ENCODE measurements around the gene HNF1A. TPM values are rescaled to one million over a fixed set of nuclear protein-coding genes. Genes with fewer than 3 reads are reported as not detected.
A peak's percentile ranks its signal among the peaks of the same experiment; 100 is the strongest.

HNF1A gene
- total and polyA plus RNA-seq, 2 of the 13 experiments (the other 11 are each of a cell fraction or from before 2014, with no cell fraction given) = 13.4 to 34.7 TPM

DNA sequence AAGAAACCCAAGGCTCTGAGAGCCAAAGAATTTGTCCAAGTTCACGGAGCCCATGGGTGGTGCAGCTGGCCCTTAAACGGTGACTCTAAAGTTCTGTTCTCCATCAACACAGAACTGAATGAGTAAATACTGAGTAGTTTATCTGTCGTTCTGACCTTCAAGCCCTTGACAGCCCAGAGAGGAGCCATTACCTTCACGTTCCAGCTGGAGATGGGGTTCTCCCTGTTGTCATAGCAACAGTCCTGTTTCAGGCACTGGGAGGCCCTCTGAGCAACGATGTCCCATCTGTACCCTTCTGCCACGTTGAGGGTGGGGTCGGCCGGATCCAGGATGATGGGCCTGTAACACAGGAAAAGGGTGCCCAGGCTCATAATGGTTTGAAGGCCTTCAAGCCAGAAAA lies 45.5 kb downstream of the HNF1A start (continued):
- TF ChIP-seq, protein P1, sequence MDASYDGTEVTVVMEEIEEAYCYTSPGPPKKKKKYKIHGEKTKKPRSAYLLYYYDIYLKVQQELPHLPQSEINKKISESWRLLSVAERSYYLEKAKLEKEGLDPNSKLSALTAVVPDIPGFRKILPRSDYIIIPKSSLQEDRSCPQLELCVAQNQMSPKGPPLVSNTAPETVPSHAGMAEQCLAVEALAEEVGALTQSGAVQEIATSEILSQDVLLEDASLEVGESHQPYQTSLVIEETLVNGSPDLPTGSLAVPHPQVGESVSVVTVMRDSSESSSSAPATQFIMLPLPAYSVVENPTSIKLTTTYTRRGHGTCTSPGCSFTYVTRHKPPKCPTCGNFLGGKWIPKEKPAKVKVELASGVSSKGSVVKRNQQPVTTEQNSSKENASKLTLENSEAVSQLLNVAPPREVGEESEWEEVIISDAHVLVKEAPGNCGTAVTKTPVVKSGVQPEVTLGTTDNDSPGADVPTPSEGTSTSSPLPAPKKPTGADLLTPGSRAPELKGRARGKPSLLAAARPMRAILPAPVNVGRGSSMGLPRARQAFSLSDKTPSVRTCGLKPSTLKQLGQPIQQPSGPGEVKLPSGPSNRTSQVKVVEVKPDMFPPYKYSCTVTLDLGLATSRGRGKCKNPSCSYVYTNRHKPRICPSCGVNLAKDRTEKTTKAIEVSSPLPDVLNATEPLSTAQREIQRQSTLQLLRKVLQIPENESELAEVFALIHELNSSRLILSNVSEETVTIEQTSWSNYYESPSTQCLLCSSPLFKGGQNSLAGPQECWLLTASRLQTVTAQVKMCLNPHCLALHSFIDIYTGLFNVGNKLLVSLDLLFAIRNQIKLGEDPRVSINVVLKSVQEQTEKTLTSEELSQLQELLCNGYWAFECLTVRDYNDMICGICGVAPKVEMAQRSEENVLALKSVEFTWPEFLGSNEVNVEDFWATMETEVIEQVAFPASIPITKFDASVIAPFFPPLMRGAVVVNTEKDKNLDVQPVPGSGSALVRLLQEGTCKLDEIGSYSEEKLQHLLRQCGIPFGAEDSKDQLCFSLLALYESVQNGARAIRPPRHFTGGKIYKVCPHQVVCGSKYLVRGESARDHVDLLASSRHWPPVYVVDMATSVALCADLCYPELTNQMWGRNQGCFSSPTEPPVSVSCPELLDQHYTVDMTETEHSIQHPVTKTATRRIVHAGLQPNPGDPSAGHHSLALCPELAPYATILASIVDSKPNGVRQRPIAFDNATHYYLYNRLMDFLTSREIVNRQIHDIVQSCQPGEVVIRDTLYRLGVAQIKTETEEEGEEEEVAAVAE (CRISPR knock-in tag; IDR thresholded peaks at IDR 0.05; ENCODE audit: borderline replicate concordance) = no peak
- no peak for TF ChIP-seq POLR2AphosphoS2 (IDR thresholded peaks at IDR 0.05; ENCODE audit: low read depth, low read length)
- TF ChIP-seq ZBTB1 (CRISPR knock-in tag; IDR thresholded peaks at IDR 0.05; ENCODE audit: borderline replicate concordance) = no peak
- TF ChIP-seq, protein P2, sequence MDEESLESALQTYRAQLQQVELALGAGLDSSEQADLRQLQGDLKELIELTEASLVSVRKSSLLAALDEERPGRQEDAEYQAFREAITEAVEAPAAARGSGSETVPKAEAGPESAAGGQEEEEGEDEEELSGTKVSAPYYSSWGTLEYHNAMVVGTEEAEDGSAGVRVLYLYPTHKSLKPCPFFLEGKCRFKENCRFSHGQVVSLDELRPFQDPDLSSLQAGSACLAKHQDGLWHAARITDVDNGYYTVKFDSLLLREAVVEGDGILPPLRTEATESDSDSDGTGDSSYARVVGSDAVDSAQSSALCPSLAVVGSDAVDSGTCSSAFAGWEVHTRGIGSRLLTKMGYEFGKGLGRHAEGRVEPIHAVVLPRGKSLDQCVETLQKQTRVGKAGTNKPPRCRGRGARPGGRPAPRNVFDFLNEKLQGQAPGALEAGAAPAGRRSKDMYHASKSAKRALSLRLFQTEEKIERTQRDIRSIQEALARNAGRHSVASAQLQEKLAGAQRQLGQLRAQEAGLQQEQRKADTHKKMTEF (CRISPR knock-in tag; IDR thresholded peaks at IDR 0.05) = no peak
- TF ChIP-seq NPAS2 (CRISPR knock-in tag; IDR thresholded peaks at IDR 0.05; ENCODE audit: borderline replicate concordance) = no peak
- TF ChIP-seq RELA (CRISPR knock-in tag; IDR thresholded peaks at IDR 0.05) = no peak
- no peak for TF ChIP-seq FLYWCH1 (CRISPR knock-in tag; IDR thresholded peaks at IDR 0.05)
- TF ChIP-seq ZNF644 (CRISPR knock-in tag; IDR thresholded peaks at IDR 0.05; ENCODE audit: low read depth) = no peak
- TF ChIP-seq, protein P3, sequence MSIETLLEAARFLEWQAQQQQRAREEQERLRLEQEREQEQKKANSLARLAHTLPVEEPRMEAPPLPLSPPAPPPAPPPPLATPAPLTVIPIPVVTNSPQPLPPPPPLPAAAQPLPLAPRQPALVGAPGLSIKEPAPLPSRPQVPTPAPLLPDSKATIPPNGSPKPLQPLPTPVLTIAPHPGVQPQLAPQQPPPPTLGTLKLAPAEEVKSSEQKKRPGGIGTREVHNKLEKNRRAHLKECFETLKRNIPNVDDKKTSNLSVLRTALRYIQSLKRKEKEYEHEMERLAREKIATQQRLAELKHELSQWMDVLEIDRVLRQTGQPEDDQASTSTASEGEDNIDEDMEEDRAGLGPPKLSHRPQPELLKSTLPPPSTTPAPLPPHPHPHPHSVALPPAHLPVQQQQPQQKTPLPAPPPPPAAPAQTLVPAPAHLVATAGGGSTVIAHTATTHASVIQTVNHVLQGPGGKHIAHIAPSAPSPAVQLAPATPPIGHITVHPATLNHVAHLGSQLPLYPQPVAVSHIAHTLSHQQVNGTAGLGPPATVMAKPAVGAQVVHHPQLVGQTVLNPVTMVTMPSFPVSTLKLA (IDR thresholded peaks at IDR 0.05) = no peak
- no peak for TF ChIP-seq GABPB1 (CRISPR knock-in tag; IDR thresholded peaks at IDR 0.05)
- no peak for TF ChIP-seq ZNF883 (CRISPR knock-in tag; IDR thresholded peaks at IDR 0.05; ENCODE audit: not compliant biosample characterization)
- TF ChIP-seq ZNF282 (IDR thresholded peaks at IDR 0.05; ENCODE audit: partially characterized antibody) = no peak
- TF ChIP-seq, protein P4, sequence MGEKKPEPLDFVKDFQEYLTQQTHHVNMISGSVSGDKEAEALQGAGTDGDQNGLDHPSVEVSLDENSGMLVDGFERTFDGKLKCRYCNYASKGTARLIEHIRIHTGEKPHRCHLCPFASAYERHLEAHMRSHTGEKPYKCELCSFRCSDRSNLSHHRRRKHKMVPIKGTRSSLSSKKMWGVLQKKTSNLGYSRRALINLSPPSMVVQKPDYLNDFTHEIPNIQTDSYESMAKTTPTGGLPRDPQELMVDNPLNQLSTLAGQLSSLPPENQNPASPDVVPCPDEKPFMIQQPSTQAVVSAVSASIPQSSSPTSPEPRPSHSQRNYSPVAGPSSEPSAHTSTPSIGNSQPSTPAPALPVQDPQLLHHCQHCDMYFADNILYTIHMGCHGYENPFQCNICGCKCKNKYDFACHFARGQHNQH (CRISPR knock-in tag; IDR thresholded peaks at IDR 0.05) = no peak
- no peak for TF ChIP-seq SMAD3 (CRISPR knock-in tag; IDR thresholded peaks at IDR 0.05)
- TF ChIP-seq, protein P5, sequence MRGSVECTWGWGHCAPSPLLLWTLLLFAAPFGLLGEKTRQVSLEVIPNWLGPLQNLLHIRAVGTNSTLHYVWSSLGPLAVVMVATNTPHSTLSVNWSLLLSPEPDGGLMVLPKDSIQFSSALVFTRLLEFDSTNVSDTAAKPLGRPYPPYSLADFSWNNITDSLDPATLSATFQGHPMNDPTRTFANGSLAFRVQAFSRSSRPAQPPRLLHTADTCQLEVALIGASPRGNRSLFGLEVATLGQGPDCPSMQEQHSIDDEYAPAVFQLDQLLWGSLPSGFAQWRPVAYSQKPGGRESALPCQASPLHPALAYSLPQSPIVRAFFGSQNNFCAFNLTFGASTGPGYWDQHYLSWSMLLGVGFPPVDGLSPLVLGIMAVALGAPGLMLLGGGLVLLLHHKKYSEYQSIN (CRISPR knock-in tag; IDR thresholded peaks at IDR 0.05; ENCODE audit: borderline replicate concordance) = no peak
- TF ChIP-seq BHLHE40 (IDR thresholded peaks at IDR 0.05; ENCODE audit: low read length) = no peak
- no peak for TF ChIP-seq SRY (CRISPR knock-in tag; IDR thresholded peaks at IDR 0.05)
- TF ChIP-seq, protein P6, sequence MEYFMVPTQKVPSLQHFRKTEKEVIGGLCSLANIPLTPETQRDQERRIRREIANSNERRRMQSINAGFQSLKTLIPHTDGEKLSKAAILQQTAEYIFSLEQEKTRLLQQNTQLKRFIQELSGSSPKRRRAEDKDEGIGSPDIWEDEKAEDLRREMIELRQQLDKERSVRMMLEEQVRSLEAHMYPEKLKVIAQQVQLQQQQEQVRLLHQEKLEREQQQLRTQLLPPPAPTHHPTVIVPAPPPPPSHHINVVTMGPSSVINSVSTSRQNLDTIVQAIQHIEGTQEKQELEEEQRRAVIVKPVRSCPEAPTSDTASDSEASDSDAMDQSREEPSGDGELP (IDR thresholded peaks at IDR 0.05; ENCODE audit: borderline replicate concordance, low read depth) = peak; percentile 57; the same call in 1 of the 2 replicates
- no peak for TF ChIP-seq ATM (IDR thresholded peaks at IDR 0.05; ENCODE audit: borderline replicate concordance)
- TF ChIP-seq ZNF891 (CRISPR knock-in tag; IDR thresholded peaks at IDR 0.05) = no peak
- no peak for TF ChIP-seq ZNF382 (CRISPR knock-in tag; IDR thresholded peaks at IDR 0.05; ENCODE audit: borderline replicate concordance)

All from HepG2 (cell line).